Left colon (tissue), 2 donors: ENCODE measurements around the gene SOCS4. TPM values are rescaled to one million over a fixed set of nuclear protein-coding genes. Genes with fewer than 3 reads are reported as not detected.
"Not testable (repeated sequence)": the region's sequence is repeated elsewhere in the genome, so short reads cannot be mapped to it uniquely, and the experiment has no call there.

Experiments used
- ATAC-seq: fragments of 200-7000 bp; cut with Tn5 transposase; one replicate; pipeline ENCODE4 v1.9.1; 2020; ENCODE audit warnings: mild to moderate bottlenecking, moderate library complexity
- DNase-seq, 2 donors: peaks; one replicate each; pipeline ENCODE4 v3.0.0-alpha.2; 2020
- intact Hi-C, 2 donors: fragments of 100-400 bp; cut with DNase I in 1 of 2; cut with micrococcal nuclease in 1 of 2; formaldehyde crosslinking; loops; one replicate each; pipeline versions ENCODE4 v1.11.2 to v1.14.0; 2022; cut with DNase I, micrococcal nuclease
- total RNA-seq, 2 donors: library from RNA; stranded (reverse); fragmentation: NEBNext Ultra II Directional; extraction: Animal tissue kit (Norgen Biotek cat#: 25700); gene quantifications; one replicate each; pipeline ENCODE4 v1.2.1, GENCODE V29; 2021
- donor health status: DM: no; HTN: no; CAD: no.
- donor health status: DM: yes; HTN: yes; CAD: no.

SOCS4 gene
- total RNA-seq, 2 donors from 2014 or later, result 17.3 to 20.0 TPM

- intact Hi-C loops, result no loop called here
- ATAC-seq, result peak; percentile 96
- peak; percentile 48 to 83 for DNase-seq
These were observed 50.4 kb downstream of the SOCS4 start for GRCh38 chr14:55077170-55078151.

- not testable (repeated sequence) for ATAC-seq, DNase-seq
- intact Hi-C loops, result loop anchor here in 1 of 2 donors (10.0 kb wide), 1 partner anchor 65 kb away; no protein-coding TSS in a partner anchor
These were observed 52.9 kb downstream of the SOCS4 start for GRCh38 chr14:55079961-55080360.

GRCh38 chr14:55084401-55085059, 57.5 kb downstream of the SOCS4 start:
- intact Hi-C loops, result loop anchor here in 1 of 2 donors (10.0 kb wide), 1 partner anchor 60 kb away; no protein-coding TSS in a partner anchor
- DNase-seq (no peak), ATAC-seq (peak; percentile 26)

GRCh38 chr14:55085060-55085660, 58.1 kb downstream of the SOCS4 start:
- DNase-seq (no peak), ATAC-seq (peak; percentile 45)
- intact Hi-C loops, result loop anchor here in 1 of 2 donors (10.0 kb wide), 1 partner anchor 60 kb away; no protein-coding TSS in a partner anchor

- ATAC-seq (no peak), DNase-seq (no peak)
- intact Hi-C loops, result loop anchor here in 1 of 2 donors (10.0 kb wide), 1 partner anchor 58 kb away; no protein-coding TSS in a partner anchor
These were observed 59.9 kb downstream of the SOCS4 start for GRCh38 chr14:55086938-55087337.

GRCh38 chr14:55088356-55088755, 61.3 kb downstream of the SOCS4 start:
- ATAC-seq, result no peak
- intact Hi-C loops, result loop anchor here (2.0 to 10.0 kb wide), 2 partner anchors 56 to 72 kb away; no protein-coding TSS in a partner anchor
- DNase-seq, result no peak

GRCh38 chr14:55092341-55092740, 65.3 kb downstream of the SOCS4 start:
- ATAC-seq (peak; percentile 27), DNase-seq (no peak)
- intact Hi-C loops, result no loop called here

- DNase-seq, result no peak
- no peak for ATAC-seq
- intact Hi-C loops, result no loop called here
These were observed 67.5 kb downstream of the SOCS4 start for GRCh38 chr14:55094292-55095157.

GRCh38 chr14:55097881-55098560, 71.0 kb downstream of the SOCS4 start:
- intact Hi-C loops, result no loop called here
- DNase-seq, result peak; percentile 45 to 55
- peak; percentile 53 for ATAC-seq

GRCh38 chr14:55098561-55098898, 71.5 kb downstream of the SOCS4 start:
- DNase-seq (no peak), ATAC-seq (no peak)
- intact Hi-C loops, result no loop called here

Other genes with a start within 250 kb of the SOCS4 start
- 10 to 100 TPM; 26.6 to 34.3 TPM for gene GCH1, start 124.4 kb upstream of the SOCS4 start, total RNA-seq
- 1 to 10 TPM; 2.8 to 4.1 TPM for gene WDHD1, start 137 bp upstream of the SOCS4 start, total RNA-seq
- gene MAPK1IP1L, start 24.4 kb downstream of the SOCS4 start, total RNA-seq, result 10 to 100 TPM; 69.7 to 71.7 TPM
- 1,000 to 10,000 TPM; 1,592 to 1,809 TPM for gene LGALS3, start 102.0 kb downstream of the SOCS4 start, total RNA-seq
- 1 to 10 TPM; 4.0 to 8.1 TPM for gene DLGAP5, start 164.3 kb downstream of the SOCS4 start, total RNA-seq
- gene FBXO34, start 244.2 kb downstream of the SOCS4 start, total RNA-seq, result 10 to 100 TPM; 76.2 to 81.9 TPM